Measurements from ENCODE around the gene CFAP90. TPM values are rescaled to one million over a fixed set of nuclear protein-coding genes. Genes with fewer than 3 reads are reported as not detected.

The CFAP90 gene
- polyA plus RNA-seq, 3 donors = 5.2 to 6.5 (median 5.2) TPM

DNA sequence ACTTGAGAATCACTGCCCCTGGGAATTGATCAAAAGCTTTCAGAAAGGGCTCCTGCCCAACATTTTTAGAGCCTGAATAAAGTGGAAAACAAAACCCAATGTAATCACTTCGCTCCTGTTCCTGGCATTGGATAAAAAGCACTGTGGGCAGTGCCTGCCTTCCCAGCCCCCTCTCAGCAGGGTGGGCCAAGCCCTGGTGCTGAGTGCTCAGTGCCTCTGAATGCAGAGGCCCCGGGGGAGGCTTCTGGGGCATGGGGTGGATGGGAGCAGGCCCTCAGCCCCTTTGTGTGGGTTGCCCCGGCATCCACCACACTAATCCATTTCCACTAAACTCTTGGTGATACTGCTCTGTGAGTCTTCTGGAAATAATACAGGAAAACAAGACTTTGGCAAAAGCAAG, 55.6 kb downstream of the CFAP90 start:
- no peak for DNase-seq (ENCODE audit: extremely low read depth in 1 of 11, low read depth in 9 of 11, low spot score in 4 of 11)

- DNase-seq (ENCODE audit: extremely low read depth in 1 of 11, low read depth in 9 of 11, low spot score in 4 of 11) = no peak
Observed at GRCh38 chr5:7794823-7795222, 56.1 kb downstream of the CFAP90 start.

DNA sequence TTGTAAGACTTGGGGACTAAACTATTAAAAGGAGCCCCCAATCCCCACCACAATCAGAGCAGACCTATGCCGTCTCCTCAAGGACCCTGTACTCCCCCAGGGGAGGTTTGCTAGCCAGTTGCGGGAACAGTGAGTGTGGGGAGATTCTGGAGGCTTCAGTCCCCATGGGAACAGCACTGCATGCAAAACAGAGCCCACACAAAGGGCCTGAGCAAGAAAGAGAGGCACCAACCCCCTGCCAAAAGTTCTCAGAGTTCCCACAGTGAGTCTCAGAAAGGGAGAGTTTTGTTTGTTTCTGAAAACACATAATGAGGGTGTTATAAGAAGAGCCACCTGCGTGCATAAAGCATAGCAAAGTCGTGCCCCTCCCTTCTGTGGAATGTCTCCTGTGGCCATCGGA, 56.6 kb downstream of the CFAP90 start:
- no peak for DNase-seq (ENCODE audit: extremely low read depth in 1 of 11, low read depth in 9 of 11, low spot score in 4 of 11)

DNA sequence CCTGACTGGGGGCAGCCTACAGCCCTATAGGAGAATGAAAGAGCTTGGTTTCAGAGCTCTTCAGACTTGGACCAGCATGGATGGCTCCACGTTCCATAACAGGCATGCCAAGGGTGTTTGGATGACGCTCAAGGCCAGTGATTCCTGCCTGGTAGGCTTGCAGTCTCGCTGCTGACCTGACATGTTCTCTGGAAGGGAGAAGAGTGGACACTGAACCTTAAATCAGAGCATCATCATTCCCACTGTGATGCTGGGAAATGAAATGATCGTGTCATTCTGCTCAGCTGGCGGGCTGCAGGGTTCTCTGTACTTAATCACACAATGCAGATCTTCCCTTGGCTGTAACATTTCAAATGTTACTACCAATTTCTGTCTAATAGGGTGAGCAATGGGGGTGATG, 57.0 kb downstream of the CFAP90 start:
- no peak for DNase-seq (ENCODE audit: extremely low read depth in 1 of 11, low read depth in 9 of 11, low spot score in 4 of 11)

DNA sequence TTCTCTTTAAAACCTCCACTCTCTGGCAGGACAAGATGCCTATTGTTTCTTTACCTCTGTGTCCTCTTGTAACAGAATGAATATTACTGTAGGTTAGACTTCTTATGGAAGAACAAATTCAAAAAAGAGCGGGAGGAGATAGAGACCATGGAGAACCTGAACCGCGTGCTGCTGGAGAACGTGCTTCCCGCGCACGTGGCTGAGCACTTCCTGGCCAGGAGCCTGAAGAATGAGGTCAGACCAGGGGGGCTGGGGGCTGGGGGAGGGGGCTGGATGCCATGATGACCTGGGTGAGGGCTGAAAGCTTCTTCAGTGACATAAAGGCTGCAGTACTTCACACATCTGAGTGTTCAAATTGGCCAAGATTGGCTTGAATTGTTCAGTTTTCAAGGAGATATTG, 61.4 kb downstream of the CFAP90 start:
- DNase-seq (ENCODE audit: extremely low read depth in 1 of 11, low read depth in 9 of 11, low spot score in 4 of 11) = no peak

DNA sequence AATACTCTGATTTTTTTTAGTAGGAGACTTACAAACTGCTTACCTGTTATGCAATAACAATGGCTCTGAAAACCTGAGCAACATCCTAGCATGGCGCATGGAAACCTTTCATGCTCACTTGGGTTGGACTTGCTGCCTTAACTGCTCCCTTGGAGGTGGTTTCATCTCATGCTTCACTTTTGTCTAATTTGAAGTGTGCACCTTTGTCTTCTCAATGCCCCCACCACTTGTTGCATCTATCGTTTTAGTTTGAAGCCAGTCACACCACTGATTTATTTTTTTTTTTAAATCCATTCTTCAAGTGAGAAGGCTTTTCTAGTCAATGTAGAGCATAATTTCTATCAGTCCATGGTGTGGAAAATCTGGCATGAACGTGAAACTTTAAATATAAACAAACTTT, 63.2 kb downstream of the CFAP90 start:
- DNase-seq (ENCODE audit: extremely low read depth in 1 of 11, low read depth in 9 of 11, low spot score in 4 of 11) = no peak

GRCh38 chr5:7784683-7785380, 66.1 kb downstream of the CFAP90 start:
- no peak for DNase-seq (ENCODE audit: extremely low read depth in 1 of 11, low read depth in 9 of 11, low spot score in 4 of 11)

DNA sequence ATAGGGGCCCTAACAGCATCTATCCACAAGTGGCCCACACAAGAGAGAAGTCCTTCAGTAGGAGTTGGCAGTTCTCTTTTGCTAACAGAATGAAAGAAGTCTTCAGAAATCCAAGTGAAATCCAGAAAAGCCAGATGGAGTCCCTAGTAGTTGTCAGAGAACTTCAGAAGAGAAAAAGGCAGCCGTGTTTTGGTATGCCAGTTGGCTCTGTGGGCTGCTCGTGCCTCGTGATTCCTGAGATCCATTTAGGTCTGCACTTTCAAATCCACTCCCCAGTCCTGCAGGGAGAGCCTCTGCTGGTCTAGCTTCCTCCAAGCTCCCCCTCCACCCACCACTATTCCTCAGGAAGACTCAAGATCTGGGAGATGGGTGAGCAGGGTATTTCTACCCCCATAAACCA, 69.0 kb downstream of the CFAP90 start:
- no peak for DNase-seq (ENCODE audit: extremely low read depth in 1 of 11, low read depth in 9 of 11, low spot score in 4 of 11)

Other genes starting within 250 kb of the CFAP90 start
- 10 to 100 TPM; 19.7 to 31.6 (median 25.6) TPM for gene FASTKD3, start 17.9 kb upstream of the CFAP90 start, polyA plus RNA-seq (ENCODE audit: insufficient read length in 3 of 3)
- 10 to 100 TPM; 55.5 to 64.9 (median 58.5) TPM for gene MTRR, start 18.0 kb upstream of the CFAP90 start, polyA plus RNA-seq (ENCODE audit: insufficient read length in 3 of 3)

Data from renal cortex interstitium (tissue), 11 donors.